MM.1S (cell line): ENCODE measurements around the gene SVEP1.

Source experiments
- DNase-seq: peaks from one replicate; pipeline ENCODE4 v3.0.0-alpha.2; 2015
- H2AFZ ChIP-seq: fragments of 300-600 bp; sonication (generic); 2 replicates; pipeline ENCODE4 v1.6.0; 2016; ENCODE audit warnings: antibody characterized with exemption, low read length
- H3F3A ChIP-seq: fragments of 300-600 bp; sonication (generic); 2 replicates; pipeline ENCODE4 v1.6.1; 2016; ENCODE audit warnings: mild to moderate bottlenecking, antibody characterized with exemption, low read length, moderate library complexity, mixed read lengths; ENCODE audit not compliant: insufficient read depth
- H3K27ac ChIP-seq: fragments of 300-600 bp; sonication (generic); 2 replicates; pipeline ENCODE4 v1.5.1; 2016; ENCODE audit warnings: mild to moderate bottlenecking, low read length
- H3K27me3 ChIP-seq: fragments of 300-600 bp; sonication (generic); replicated peaks from 2 replicates; pipeline ENCODE4 v1.6.0; 2016; ENCODE audit warnings: low read length; ENCODE audit not compliant: insufficient read depth
- H3K36me3 ChIP-seq: fragments of 300-600 bp; sonication (generic); replicated peaks from 2 replicates; pipeline ENCODE4 v1.6.1; 2016; ENCODE audit warnings: mild to moderate bottlenecking, low read length, mixed read lengths; ENCODE audit not compliant: insufficient read depth
- H3K4me1 ChIP-seq: fragments of 300-600 bp; sonication (generic); 2 replicates; pipeline ENCODE4 v1.6.1; 2016; ENCODE audit warnings: low read length, mixed read lengths
- H3K4me2 ChIP-seq: fragments of 300-600 bp; sonication (generic); 2 replicates; pipeline ENCODE4 v1.6.0; 2016; ENCODE audit warnings: low read depth, low read length
- H3K4me3 ChIP-seq: fragments of 300-600 bp; sonication (generic); 2 replicates; pipeline ENCODE4 v1.5.1; 2016; ENCODE audit warnings: low read length, mixed read lengths
- H3K79me2 ChIP-seq: fragments of 300-600 bp; sonication (generic); 2 replicates; pipeline ENCODE4 v1.6.1; 2016; ENCODE audit warnings: mixed run types, low read length, mixed read lengths
- H3K9ac ChIP-seq: fragments of 300-600 bp; sonication (generic); 2 replicates; pipeline ENCODE4 v1.6.1; 2016; ENCODE audit warnings: low read length, mixed read lengths
- H3K9me2 ChIP-seq: fragments of 300-600 bp; sonication (generic); replicated peaks from 2 replicates; pipeline ENCODE4 v1.6.1; 2016; ENCODE audit warnings: mild to moderate bottlenecking, low read length, mixed read lengths; ENCODE audit not compliant: insufficient read depth
- H3K9me3 ChIP-seq: fragments of 300-600 bp; sonication (generic); replicated peaks from 2 replicates; pipeline ENCODE4 v1.6.1; 2016; ENCODE audit warnings: mild to moderate bottlenecking, low read length, mixed read lengths; ENCODE audit not compliant: insufficient read depth
- H4K20me1 ChIP-seq: fragments of 300-600 bp; sonication (generic); 2 replicates; pipeline ENCODE4 v1.6.1; 2016; ENCODE audit warnings: mild to moderate bottlenecking, low read length, moderate library complexity, mixed read lengths; ENCODE audit not compliant: insufficient read depth
- CTCF ChIP-seq: fragments of 300-600 bp; sonication (generic); IDR thresholded peaks from 2 replicates; pipeline ENCODE4 v1.5.1; 2016; ENCODE audit warnings: antibody characterized with exemption, low read length, mixed read lengths
- EZH2 ChIP-seq: fragments of 300-600 bp; sonication (generic); optimal IDR thresholded peaks from 2 replicates; pipeline ENCODE3; 2017; ENCODE audit warnings: low read depth, mild to moderate bottlenecking, antibody characterized with exemption, low read length, mixed read lengths
- EZH2phosphoT487 ChIP-seq: fragments of 300-600 bp; sonication (generic); IDR thresholded peaks from 2 replicates; pipeline ENCODE4 v1.6.1; 2018; ENCODE audit warnings: antibody characterized with exemption, low read length

SVEP1 gene

GRCh38 chr9:110343551-110343950 lies 236.0 kb downstream of the SVEP1 start:
- Histone ChIP-seq H3K9me2 (no peaks in the 10 kb centered on the region), H3K9me3 (no peaks in the 10 kb centered on the region), H2AFZ (no peak overlapping the region), H3K27me3 (no peaks in the 10 kb centered on the region), H3K4me3 (no peak overlapping the region), H3K4me2 (no peak overlapping the region), H3K9ac (no peak overlapping the region), H3F3A (no peaks in the 10 kb centered on the region), H3K27ac (no peak overlapping the region), H3K79me2 (no peaks in the 10 kb centered on the region), H3K4me1 (no peaks in the 10 kb centered on the region), H3K36me3 (no peaks in the 10 kb centered on the region), H4K20me1 (no peaks in the 10 kb centered on the region)
- no peak for DNase-seq
- TF ChIP-seq EZH2phosphoT487 = no peak
- TF ChIP-seq CTCF = no peak
- no peak for TF ChIP-seq EZH2

- H3K4me1 ChIP-seq = no peaks in the 10 kb centered on the region
- H4K20me1 ChIP-seq = no peaks in the 10 kb centered on the region
- H3K4me2 ChIP-seq = no peak overlapping the region
- no peak overlapping the region for H3K9ac ChIP-seq
- no peaks in the 10 kb centered on the region for H3K27me3 ChIP-seq
- no peak overlapping the region for H2AFZ ChIP-seq
- H3K36me3 ChIP-seq = no peaks in the 10 kb centered on the region
- H3K9me2 ChIP-seq = no peaks in the 10 kb centered on the region
- peak; percentile 13 for DNase-seq
- no peaks in the 10 kb centered on the region for H3F3A ChIP-seq
- H3K9me3 ChIP-seq = no peaks in the 10 kb centered on the region
- no peak overlapping the region for H3K4me3 ChIP-seq
- H3K27ac ChIP-seq = no peak overlapping the region
- no peaks in the 10 kb centered on the region for H3K79me2 ChIP-seq
- no peak for TF ChIP-seq EZH2phosphoT487
- no peak for TF ChIP-seq EZH2
- peak; percentile 48 for TF ChIP-seq CTCF
Measured at GRCh38 chr9:110340306-110340705, 239.2 kb downstream of the SVEP1 start.

- H3K27ac ChIP-seq = no peak overlapping the region
- H3K4me3 ChIP-seq = no peak overlapping the region
- H3K9ac ChIP-seq = no peak overlapping the region
- no peaks in the 10 kb centered on the region for H3K36me3 ChIP-seq
- H4K20me1 ChIP-seq = no peaks in the 10 kb centered on the region
- peaks cover 6% of the 10 kb centered on the region for H3K4me1 ChIP-seq
- peaks cover 5% of the 10 kb centered on the region; the same call in 1 of the 2 replicates for H3F3A ChIP-seq
- TF ChIP-seq EZH2phosphoT487 (no peak), CTCF (no peak), EZH2 (no peak)
- no peak overlapping the region for H2AFZ ChIP-seq
- H3K4me2 ChIP-seq = no peak overlapping the region
- H3K79me2 ChIP-seq = no peaks in the 10 kb centered on the region
- H3K9me3 ChIP-seq = no peaks in the 10 kb centered on the region
- H3K9me2 ChIP-seq = no peaks in the 10 kb centered on the region
- no peak for DNase-seq
- no peaks in the 10 kb centered on the region for H3K27me3 ChIP-seq
Measured at GRCh38 chr9:110338143-110338542, 241.4 kb downstream of the SVEP1 start.
